Type B pancreatic cell (in vitro differentiated cells): ENCODE results near the gene BET1L. TPM values are rescaled to one million over a fixed set of nuclear protein-coding genes. Genes with fewer than 3 reads are reported as not detected.
"Not testable (repeated sequence)": the region's sequence is repeated elsewhere in the genome, so short reads cannot be mapped to it uniquely, and the experiment has no call there.

Experiments
- DNase-seq: peaks from one replicate; pipeline ENCODE4 v3.0.0; 2021; ENCODE audit warnings: mixed read lengths; ENCODE audit not compliant: unreplicated experiment; ENCODE audit errors: extremely low spot score
- H3K27ac Mint-ChIP-seq: 2 replicates; pipeline ENCODE4 v1.8.0; 2021; ENCODE audit warnings: mild to moderate bottlenecking, mixed read lengths
- H3K27me3 Mint-ChIP-seq: 2 replicates; pipeline ENCODE4 v1.8.0; 2021; ENCODE audit warnings: mixed read lengths
- H3K36me3 Mint-ChIP-seq: 2 replicates; pipeline ENCODE4 v1.8.0; 2021; ENCODE audit warnings: mixed read lengths
- H3K4me1 Mint-ChIP-seq: one replicate; pipeline ENCODE4 v1.8.0; 2021; ENCODE audit warnings: mixed read lengths; ENCODE audit not compliant: unreplicated experiment
- H3K4me3 Mint-ChIP-seq: 2 replicates; pipeline ENCODE4 v1.8.0; 2021; ENCODE audit warnings: mild to moderate bottlenecking, mixed read lengths
- H3K9me3 Mint-ChIP-seq: 2 replicates; pipeline ENCODE4 v1.8.0; 2021; ENCODE audit warnings: mixed read lengths
- CTCF ChIP-seq: fragments of 200-600 bp; sonication (generic); conservative IDR thresholded peaks from 2 replicates; pipeline ENCODE4 v1.5.0; 2021; ENCODE audit warnings: antibody characterized with exemption, mild to moderate bottlenecking
- total RNA-seq: library from RNA; stranded (reverse); gene quantifications from 2 replicates; pipeline ENCODE4 v1.2.1, GENCODE V29; 2021; ENCODE audit warnings: low replicate concordance

Gene BET1L
- total RNA-seq, 1 donor from 2014 or later: 48.4 TPM

DNA sequence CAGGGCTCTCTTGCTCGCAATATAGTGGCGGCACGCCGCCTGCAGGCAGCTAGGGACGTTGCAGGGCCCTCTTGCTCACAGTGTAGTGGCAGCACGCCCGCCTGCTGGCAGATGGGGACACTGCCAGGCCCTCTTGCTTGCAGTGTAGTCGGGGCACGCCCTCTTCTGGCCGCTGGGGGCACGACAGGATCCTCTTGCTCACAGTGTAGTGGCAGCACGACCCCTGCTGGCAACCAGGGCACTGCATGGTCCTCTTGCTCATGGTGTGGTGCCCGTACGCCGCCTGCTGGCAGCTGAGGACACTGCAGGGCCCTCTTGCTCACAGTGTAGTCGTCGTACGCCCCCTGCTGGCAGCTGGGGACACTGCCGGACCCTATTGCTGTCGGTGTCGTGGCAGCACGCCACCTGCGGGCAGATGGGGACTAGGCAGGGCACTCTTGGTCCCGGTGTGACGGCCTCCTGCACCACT is 17.3 kb downstream of the BET1L start:
- DNase-seq, H3K27ac Mint-ChIP-seq, H3K9me3 Mint-ChIP-seq, H3K4me1 Mint-ChIP-seq, H3K4me3 Mint-ChIP-seq, H3K36me3 Mint-ChIP-seq, H3K27me3 Mint-ChIP-seq: not testable (repeated sequence)
- peak; percentile 31 for TF ChIP-seq CTCF

- not testable (repeated sequence) for H3K36me3 Mint-ChIP-seq, H3K27ac Mint-ChIP-seq, DNase-seq, H3K4me3 Mint-ChIP-seq, H3K4me1 Mint-ChIP-seq, H3K9me3 Mint-ChIP-seq, H3K27me3 Mint-ChIP-seq
These were observed 17.9 kb downstream of the BET1L start for GRCh38 chr11:189200-189783.

DNA sequence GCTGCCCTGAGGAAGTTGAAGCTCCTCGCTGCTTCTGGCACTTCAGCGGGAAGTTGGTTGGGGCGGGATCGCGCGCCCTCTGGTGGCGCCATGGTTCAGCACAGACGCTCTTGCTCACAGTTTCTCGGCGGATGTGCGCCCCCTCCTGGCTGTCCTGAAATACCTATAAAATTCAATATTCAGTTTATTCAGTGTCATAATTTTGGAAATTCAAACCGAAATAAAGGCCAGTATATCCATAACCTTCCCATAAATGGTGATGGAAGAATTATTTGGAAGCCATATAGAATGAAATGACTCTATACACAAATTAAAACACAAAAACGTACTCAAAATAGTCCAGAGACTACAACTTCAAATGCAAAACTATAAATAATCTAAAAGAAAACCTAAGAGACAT is 27.0 kb downstream of the BET1L start:
- not testable (repeated sequence) for H3K4me3 Mint-ChIP-seq, H3K27me3 Mint-ChIP-seq, DNase-seq, H3K4me1 Mint-ChIP-seq, H3K27ac Mint-ChIP-seq, H3K36me3 Mint-ChIP-seq, H3K9me3 Mint-ChIP-seq
- peak; percentile 45 for TF ChIP-seq CTCF

Other genes starting within 250 kb of the BET1L start
- not detected in 2 replicates for gene SCGB1C1, start 14.3 kb downstream of the BET1L start, total RNA-seq
- gene RIC8A, start 309 bp upstream of the BET1L start, total RNA-seq: 106 and 114 TPM in 2 replicates
- 18.8 and 33.7 TPM in 2 replicates for gene SIRT3, start 28.9 kb upstream of the BET1L start, total RNA-seq
- 112 and 115 TPM in 2 replicates for gene PSMD13, start 29.6 kb upstream of the BET1L start, total RNA-seq
- 0.19 TPM in 1 of 2 replicates, not detected in the other for gene NLRP6, start 71.0 kb upstream of the BET1L start, total RNA-seq
- gene PGGHG, start 81.7 kb upstream of the BET1L start, total RNA-seq: 12.6 and 32.5 TPM in 2 replicates
- not detected in 2 replicates for gene IFITM5, start 92.1 kb upstream of the BET1L start, total RNA-seq
- 109 and 238 TPM in 2 replicates for gene IFITM2, start 100.4 kb upstream of the BET1L start, total RNA-seq
- 34.1 and 192 TPM in 2 replicates for gene IFITM1, start 106.6 kb upstream of the BET1L start, total RNA-seq
- 175 and 354 TPM in 2 replicates for gene IFITM3, start 113.5 kb upstream of the BET1L start, total RNA-seq
- gene B4GALNT4, start 162.1 kb upstream of the BET1L start, total RNA-seq: 95.0 and 185 TPM in 2 replicates
- gene PKP3, start 186.8 kb upstream of the BET1L start, total RNA-seq: 51.6 and 156 TPM in 2 replicates
- 36.2 and 44.0 TPM in 2 replicates for gene SIGIRR, start 207.6 kb upstream of the BET1L start, total RNA-seq
- gene ANO9, start 234.6 kb upstream of the BET1L start, total RNA-seq: 25.3 and 66.6 TPM in 2 replicates
- 33.6 and 46.9 TPM in 2 replicates for gene PTDSS2, start 242.9 kb upstream of the BET1L start, total RNA-seq